SK-N-SH (cell line): ENCODE measurements around the gene GGA3.

Experiments used
- CHD2 ChIP-seq: fragments of 150-350 bp; IDR thresholded peaks from 2 replicates; pipeline ENCODE4 v1.6.1; 2018; ENCODE audit warnings: low read length; ENCODE audit not compliant: partially characterized antibody
- EP300 ChIP-seq, 2 experiments: IDR thresholded peaks; 2 replicates each; pipeline versions ENCODE4 v1.4.0 to v1.6.1; 2012; ENCODE audit warnings: borderline replicate concordance in 1 of 2, low read depth in 1 of 2, low read length in 1 of 2
- EZH2phosphoT487 ChIP-seq: fragments of 200-600 bp; sonication (generic); IDR thresholded peaks from 2 replicates; pipeline ENCODE4 v1.6.1; 2017; ENCODE audit warnings: low read depth, mixed run types, mild to moderate bottlenecking, antibody characterized with exemption, moderate library complexity, borderline replicate concordance
- FOXJ3 ChIP-seq: sonication (generic); formaldehyde crosslinking; IDR thresholded peaks from 2 replicates; pipeline ENCODE4 v1.5.1; 2020; ENCODE audit warnings: mild to moderate bottlenecking, missing genetic modification reagents
- NRF1 ChIP-seq: IDR thresholded peaks from 2 replicates; pipeline ENCODE4 v1.6.1; 2012; ENCODE audit warnings: low read depth, mild to moderate bottlenecking, low read length
- RAD21 ChIP-seq: IDR thresholded peaks from 2 replicates; pipeline ENCODE4 v1.6.1; 2012; ENCODE audit warnings: mild to moderate bottlenecking, low read length
- RFX5 ChIP-seq: IDR thresholded peaks from 2 replicates; pipeline ENCODE4 v1.6.1; 2012; ENCODE audit warnings: mild to moderate bottlenecking, improper control_type of control experiment, low read length
- RXRA ChIP-seq: IDR thresholded peaks from 2 replicates; pipeline ENCODE4 v1.4.0; 2012; ENCODE audit warnings: low read depth, mild to moderate bottlenecking, borderline replicate concordance
- TAF1 ChIP-seq: IDR thresholded peaks from 2 replicates; pipeline ENCODE4 v1.6.1; 2012; ENCODE audit warnings: low read depth, mild to moderate bottlenecking, low read length, moderate library complexity, borderline replicate concordance
- YY1 ChIP-seq: IDR thresholded peaks from 2 replicates; pipeline ENCODE4 v1.4.0; 2012; ENCODE audit warnings: low read depth, mild to moderate bottlenecking
- TF ChIP-seq, protein P1 (sequence below): fragments of 200-600 bp; sonication (generic); IDR thresholded peaks from 2 replicates; pipeline ENCODE4 v1.6.1; 2017; ENCODE audit warnings: antibody characterized with exemption, mild to moderate bottlenecking, moderate library complexity
- TF ChIP-seq, protein P2 (sequence below): fragments of 150-350 bp; IDR thresholded peaks from 2 replicates; pipeline ENCODE4 v1.6.1; 2017; ENCODE audit warnings: antibody characterized with exemption, low read length, low read depth, borderline replicate concordance
- TF ChIP-seq, protein P3 (sequence below): IDR thresholded peaks from 2 replicates; pipeline ENCODE4 v1.4.0; 2012; ENCODE audit warnings: low read depth, borderline replicate concordance
- TF ChIP-seq, protein P4 (sequence below): IDR thresholded peaks from 2 replicates; pipeline ENCODE4 v1.4.0; 2012; ENCODE audit warnings: low read depth

DNA sequence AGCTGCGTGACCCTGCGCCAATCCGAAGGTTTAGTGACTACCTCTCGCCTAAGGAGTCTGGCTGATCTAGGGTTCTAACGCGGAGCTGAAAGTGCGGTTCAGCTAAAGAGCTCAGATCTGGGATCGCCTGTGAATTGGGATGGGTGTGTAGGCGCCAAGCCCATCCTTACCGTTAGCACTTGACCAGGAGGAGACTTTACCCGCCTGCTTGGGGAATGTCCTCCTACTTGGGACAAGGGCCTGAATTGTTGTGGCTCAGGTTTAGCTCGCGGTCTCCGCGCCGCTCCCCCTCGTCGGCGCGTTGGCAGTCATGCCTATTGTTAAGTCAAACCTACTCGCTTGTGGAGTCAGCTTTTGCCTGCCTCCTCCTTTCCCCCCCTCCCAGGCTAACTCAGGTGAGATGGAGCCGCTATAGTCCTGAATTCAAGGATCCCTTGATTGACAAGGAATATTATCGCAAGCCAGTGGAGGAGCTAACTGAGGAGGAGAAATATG lies 753 bp upstream of the GGA3 start:
- no peak for TF ChIP-seq YY1
- no peak for TF ChIP-seq FOXJ3 (CRISPR knock-in tag)
- TF ChIP-seq, protein P1, sequence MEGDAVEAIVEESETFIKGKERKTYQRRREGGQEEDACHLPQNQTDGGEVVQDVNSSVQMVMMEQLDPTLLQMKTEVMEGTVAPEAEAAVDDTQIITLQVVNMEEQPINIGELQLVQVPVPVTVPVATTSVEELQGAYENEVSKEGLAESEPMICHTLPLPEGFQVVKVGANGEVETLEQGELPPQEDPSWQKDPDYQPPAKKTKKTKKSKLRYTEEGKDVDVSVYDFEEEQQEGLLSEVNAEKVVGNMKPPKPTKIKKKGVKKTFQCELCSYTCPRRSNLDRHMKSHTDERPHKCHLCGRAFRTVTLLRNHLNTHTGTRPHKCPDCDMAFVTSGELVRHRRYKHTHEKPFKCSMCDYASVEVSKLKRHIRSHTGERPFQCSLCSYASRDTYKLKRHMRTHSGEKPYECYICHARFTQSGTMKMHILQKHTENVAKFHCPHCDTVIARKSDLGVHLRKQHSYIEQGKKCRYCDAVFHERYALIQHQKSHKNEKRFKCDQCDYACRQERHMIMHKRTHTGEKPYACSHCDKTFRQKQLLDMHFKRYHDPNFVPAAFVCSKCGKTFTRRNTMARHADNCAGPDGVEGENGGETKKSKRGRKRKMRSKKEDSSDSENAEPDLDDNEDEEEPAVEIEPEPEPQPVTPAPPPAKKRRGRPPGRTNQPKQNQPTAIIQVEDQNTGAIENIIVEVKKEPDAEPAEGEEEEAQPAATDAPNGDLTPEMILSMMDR = no peak
- TF ChIP-seq, protein P2, sequence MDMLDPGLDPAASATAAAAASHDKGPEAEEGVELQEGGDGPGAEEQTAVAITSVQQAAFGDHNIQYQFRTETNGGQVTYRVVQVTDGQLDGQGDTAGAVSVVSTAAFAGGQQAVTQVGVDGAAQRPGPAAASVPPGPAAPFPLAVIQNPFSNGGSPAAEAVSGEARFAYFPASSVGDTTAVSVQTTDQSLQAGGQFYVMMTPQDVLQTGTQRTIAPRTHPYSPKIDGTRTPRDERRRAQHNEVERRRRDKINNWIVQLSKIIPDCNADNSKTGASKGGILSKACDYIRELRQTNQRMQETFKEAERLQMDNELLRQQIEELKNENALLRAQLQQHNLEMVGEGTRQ = no peak
- no peak for TF ChIP-seq RFX5
- TF ChIP-seq CHD2 = no peak
- no peak for TF ChIP-seq EP300 (IDR thresholded peaks at IDR 0.05; ENCODE audit: borderline replicate concordance in 1 of 2, low read depth in 1 of 2, low read length in 1 of 2)
- no peak for TF ChIP-seq NRF1
- TF ChIP-seq, protein P3, sequence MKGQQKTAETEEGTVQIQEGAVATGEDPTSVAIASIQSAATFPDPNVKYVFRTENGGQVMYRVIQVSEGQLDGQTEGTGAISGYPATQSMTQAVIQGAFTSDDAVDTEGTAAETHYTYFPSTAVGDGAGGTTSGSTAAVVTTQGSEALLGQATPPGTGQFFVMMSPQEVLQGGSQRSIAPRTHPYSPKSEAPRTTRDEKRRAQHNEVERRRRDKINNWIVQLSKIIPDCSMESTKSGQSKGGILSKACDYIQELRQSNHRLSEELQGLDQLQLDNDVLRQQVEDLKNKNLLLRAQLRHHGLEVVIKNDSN = no peak
- TF ChIP-seq, protein P4, sequence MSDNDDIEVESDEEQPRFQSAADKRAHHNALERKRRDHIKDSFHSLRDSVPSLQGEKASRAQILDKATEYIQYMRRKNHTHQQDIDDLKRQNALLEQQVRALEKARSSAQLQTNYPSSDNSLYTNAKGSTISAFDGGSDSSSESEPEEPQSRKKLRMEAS = no peak
- no peak for TF ChIP-seq EZH2phosphoT487
- TF ChIP-seq TAF1 = no peak
- no peak for TF ChIP-seq RXRA
- no peak for TF ChIP-seq RAD21
